ENCODE results near the gene JUP.

Gene JUP

DNA sequence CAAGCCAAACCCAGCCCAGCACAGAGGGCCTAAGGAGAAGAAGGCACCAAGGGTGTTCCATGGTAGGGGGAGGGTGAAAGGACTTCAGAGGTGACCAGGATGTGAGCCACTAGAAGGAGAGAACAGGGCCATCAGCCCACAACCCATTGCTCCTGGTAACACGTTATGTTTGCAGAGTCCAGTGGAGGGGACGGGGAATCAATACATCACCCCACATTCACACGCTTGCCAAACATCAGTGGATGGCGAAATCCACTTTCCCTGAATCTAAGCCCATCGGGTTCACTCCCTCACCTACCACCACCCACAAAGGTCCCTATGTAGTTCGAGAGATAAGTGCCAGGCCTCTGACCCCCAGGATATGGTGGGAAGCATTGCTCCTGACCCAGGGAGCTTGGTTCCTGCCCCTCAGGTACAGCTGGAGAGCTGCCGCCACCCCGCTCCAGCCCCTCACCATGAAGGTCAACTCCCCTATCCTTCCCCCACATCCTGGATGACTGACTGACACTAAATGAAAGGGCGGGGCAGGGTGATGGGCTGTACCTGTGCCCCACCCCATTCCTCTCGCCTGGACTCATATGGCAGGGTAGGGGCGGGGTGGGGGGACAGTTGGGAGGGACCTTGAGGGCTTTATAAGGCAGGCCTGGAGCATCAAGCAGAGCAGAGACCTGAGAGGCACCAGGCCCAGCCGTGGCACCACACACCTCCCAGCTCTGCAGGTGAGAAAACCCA lies 74.7 kb downstream of the JUP start, which contains the start of gene GAST:
TSS of gene GAST (plus strand) at position 663 of the 732 bp plus-strand sequence. CDS start 3,106 bp downstream, outside the sequence.
- no peak for DNase-seq

DNA sequence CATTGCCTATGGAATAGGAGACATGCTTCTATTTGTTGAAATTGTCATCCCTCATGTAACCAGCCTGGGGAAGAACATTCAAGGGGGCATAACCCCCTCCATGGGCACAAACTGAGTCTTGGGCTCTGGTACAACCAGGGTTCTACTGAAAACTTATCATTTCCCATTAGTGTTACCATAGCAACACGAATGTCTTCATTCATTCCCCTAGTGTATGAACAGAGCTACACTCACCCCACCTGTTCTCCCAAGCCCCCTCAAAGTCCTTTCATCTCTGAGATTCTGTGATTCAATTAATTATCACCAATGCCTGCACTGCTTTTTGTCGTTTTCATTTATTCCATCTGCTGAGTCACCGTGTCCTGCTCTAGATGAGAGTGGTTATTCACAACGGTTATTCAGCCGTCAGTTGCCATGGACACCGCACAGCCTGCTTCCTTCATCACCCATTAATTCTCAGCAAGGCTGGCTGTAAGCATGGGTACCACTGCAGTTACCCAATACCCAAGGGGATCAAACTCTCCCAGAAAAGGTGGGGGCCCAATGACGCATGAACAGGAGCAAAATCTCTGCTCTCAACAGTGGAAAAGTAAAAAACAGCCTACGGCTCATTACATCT lies 75.9 kb downstream of the JUP start:
- no peak for DNase-seq

DNA sequence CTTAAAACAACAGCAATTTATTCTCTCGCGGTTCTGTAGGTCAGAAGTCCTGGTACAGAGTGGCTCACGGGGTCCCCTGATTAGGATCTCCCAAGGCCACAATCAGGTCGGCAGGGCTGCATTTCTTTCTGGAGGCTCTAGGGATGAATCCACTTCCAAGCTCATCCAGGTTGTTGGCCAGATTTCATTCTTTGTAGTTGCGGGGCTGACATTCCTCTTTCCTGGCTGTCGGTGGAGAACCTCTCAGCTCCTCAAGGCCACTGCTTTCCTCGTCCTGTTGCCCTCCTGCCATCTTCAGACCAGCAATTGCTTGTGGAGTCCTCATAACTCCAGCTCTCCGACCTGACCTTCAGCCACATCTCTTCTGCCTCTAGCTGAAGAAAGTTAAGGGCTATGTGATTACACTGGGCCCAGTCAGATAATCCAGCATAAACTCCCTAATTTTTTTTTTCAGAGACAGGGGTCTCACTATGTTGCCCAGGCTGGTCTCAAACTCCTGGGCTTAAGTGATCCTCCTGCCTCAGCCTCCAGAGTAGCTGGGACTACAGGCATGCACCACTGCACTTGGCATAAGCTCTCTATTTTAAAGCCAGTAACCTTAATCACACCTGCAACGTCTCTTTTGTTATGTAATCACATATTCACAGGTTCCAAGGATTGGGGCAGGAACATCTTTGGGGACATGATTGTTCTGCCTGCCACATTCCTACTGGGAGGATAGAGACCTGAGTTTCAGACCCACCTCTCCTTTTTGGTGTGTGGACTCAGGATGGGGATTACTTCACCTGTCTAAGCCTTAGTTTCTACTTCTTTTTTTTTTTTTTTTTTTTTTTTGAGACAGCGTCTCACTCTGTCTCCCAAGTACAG lies 78.5 kb downstream of the JUP start:
- DNase-seq: no peak

DNA sequence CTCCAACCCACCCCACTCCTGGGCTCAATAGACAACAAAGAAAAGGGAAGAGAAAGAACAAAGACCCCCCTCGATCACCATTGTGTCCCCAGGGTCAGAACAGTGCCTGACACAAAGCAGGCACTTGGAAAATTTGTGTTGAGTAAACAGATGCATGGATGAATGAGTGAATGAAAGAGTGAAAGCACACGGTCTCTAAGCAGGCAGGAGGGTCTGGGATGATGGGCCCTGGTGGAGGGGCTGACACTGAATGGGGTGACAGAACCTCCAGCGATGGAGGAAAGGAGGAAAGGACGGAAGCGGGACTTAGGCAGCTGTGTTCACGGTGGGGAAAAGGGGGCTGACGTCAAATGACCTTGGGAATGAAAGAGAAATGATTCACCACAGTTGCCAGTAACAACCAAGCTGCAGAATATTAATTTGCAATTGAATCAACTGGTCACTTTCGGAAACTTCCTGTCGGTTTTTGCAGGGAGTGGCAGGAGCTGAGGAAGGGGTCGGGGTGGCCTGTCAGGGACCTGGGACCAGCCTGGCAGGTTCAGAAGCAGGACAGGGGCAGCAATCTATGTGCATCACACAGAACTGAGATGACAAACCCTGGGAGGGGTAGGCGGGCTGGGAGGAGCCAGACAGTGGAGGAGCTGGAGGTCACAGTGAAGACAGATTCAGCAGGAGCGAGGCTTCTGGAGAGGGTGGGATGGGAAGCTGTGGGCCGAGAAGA lies 81.1 kb downstream of the JUP start:
- DNase-seq: no peak
